ENCODE measurements around the gene WDR20. TPM values are rescaled to one million over a fixed set of nuclear protein-coding genes. Genes with fewer than 3 reads are reported as not detected.

Gene WDR20
- total and polyA plus RNA-seq, 10 of the 15 experiments (the other 5 are each of a cell fraction or from before 2014, with no cell fraction given): 9.1 to 25.9 (median 18.4) TPM

- TF ChIP-seq EZH2 (IDR thresholded peaks at IDR 0.05; ENCODE audit: borderline replicate concordance, control insufficient read depth, low read depth, low read length) (no peak), NR2F1 (conservative IDR thresholded peaks at IDR 0.05) (no peak), IKZF1 (conservative IDR thresholded peaks at IDR 0.05) (no peak), MAX (IDR thresholded peaks at IDR 0.05; ENCODE audit: low read depth, low read length) (no peak)
Measured at GRCh38 chr14:102225936-102226335, 86.2 kb downstream of the WDR20 start (continued).

GRCh38 chr14:102226356-102227125 lies 86.8 kb downstream of the WDR20 start:
- no peaks in the 10 kb centered on the region; a peak in 1 of 4 replicates for H3K36me3 ChIP-seq (ENCODE audit: control insufficient read depth in 2 of 2, insufficient read depth in 2 of 2, low read length in 1 of 2)
- ChIA-PET SMC1A (ENCODE audit: uncharacterized antibody, unreplicated experiment) (no interaction called here), CTCF (interaction anchor here (1.0 kb wide), 1 partner anchor 10 kb away, joined by 3 read pairs; no protein-coding TSS in a partner anchor), RAD21 (ENCODE audit: unreplicated experiment) (no interaction called here), POLR2A (no interaction called here)
- no peaks in the 10 kb centered on the region for H4K20me1 ChIP-seq (ENCODE audit: control insufficient read depth, insufficient read depth)
- 86% methylated on average over 26 of the region's 27 CpGs for WGBS (ENCODE audit: insufficient coverage, insufficient replicate concordance, low lambda C conversion rate, missing lambda C conversion rate)
- no TSS peak for BruUV-seq (replicated peaks)
- ATAC-seq (no peak), FAIRE-seq (no peak), DNase-seq (ENCODE audit: low read depth, low spot score) (no peak)
- H3K4me1 ChIP-seq (ENCODE audit: control insufficient read depth, insufficient read depth, low read length): no peaks in the 10 kb centered on the region
- no peak overlapping the region for H3K4me3 ChIP-seq
- H3K27me3 ChIP-seq (replicated peaks in 1 of 2; ENCODE audit: control insufficient read depth in 2 of 2, insufficient read depth in 2 of 2, low read length in 1 of 2): no peaks in the 10 kb centered on the region
- in situ Hi-C loops (cut with MboI): no loop called here
- no peak overlapping the region for H2AFZ ChIP-seq (ENCODE audit: control insufficient read depth, low read depth, low read length)
- intact Hi-C loops (cut with micrococcal nuclease; ENCODE audit: unreplicated experiment): no loop called here
- TF ChIP-seq IKZF1 (conservative IDR thresholded peaks at IDR 0.05): no peak
- no peak for TF ChIP-seq ZNF384 (IDR thresholded peaks at IDR 0.05; ENCODE audit: borderline replicate concordance, low read depth, low read length)
- no peak for TF ChIP-seq SKIL (IDR thresholded peaks at IDR 0.05; ENCODE audit: low read depth, poor library complexity, severe bottlenecking)
- TF ChIP-seq E2F8 (IDR thresholded peaks at IDR 0.05; ENCODE audit: low read depth, partially characterized antibody): no peak
- TF ChIP-seq BCL3 (IDR thresholded peaks at IDR 0.05; ENCODE audit: borderline replicate concordance, insufficient read depth, low read depth, low read length, poor library complexity, severe bottlenecking): no peak
- no peak for TF ChIP-seq TARDBP (IDR thresholded peaks at IDR 0.05; ENCODE audit: borderline replicate concordance)
- no peaks in the 10 kb centered on the region for H3K79me2 ChIP-seq (ENCODE audit: control insufficient read depth, insufficient read depth, low read length)
- no peaks in the 10 kb centered on the region for H3K9me3 ChIP-seq (replicated peaks; ENCODE audit: control insufficient read depth, insufficient read depth, low read length)
- H3K9ac ChIP-seq (ENCODE audit: control insufficient read depth, insufficient read depth, low read length): no peak overlapping the region
- H3K27ac ChIP-seq (ENCODE audit: control insufficient read depth, insufficient read depth): no peak overlapping the region
- H3K4me2 ChIP-seq (ENCODE audit: control insufficient read depth, insufficient read depth): no peak overlapping the region

Data from GM12878 (cell line).